Mesenchymal stem cell (in vitro differentiated cells and primary cell): ENCODE results near the gene H2AZ2.

Source experiments
- DNase-seq: peaks from one replicate; pipeline ENCODE4 v3.0.0-alpha.2; 2013
- H2AFZ ChIP-seq: one replicate; pipeline ENCODE4 v1.6.1; 2013; ENCODE audit warnings: low read depth, mild to moderate bottlenecking, control low read depth, inconsistent platforms, low read length, moderate library complexity
- H2AK5ac ChIP-seq: 2 replicates; pipeline ENCODE4 v1.6.1; 2013; ENCODE audit warnings: low read length, moderate library complexity, mild to moderate bottlenecking, inconsistent platforms; ENCODE audit not compliant: severe bottlenecking
- H2BK120ac ChIP-seq: one replicate; pipeline ENCODE4 v1.6.1; 2013; ENCODE audit warnings: low read depth, mild to moderate bottlenecking, inconsistent platforms, low read length, moderate library complexity
- H2BK12ac ChIP-seq, 2 experiments: one replicate each; pipeline ENCODE4 v1.6.1; 2013; ENCODE audit warnings: inconsistent platforms in 2 of 2, low read length in 2 of 2, mild to moderate bottlenecking in 2 of 2, moderate library complexity in 2 of 2, control low read depth in 1 of 2
- H2BK15ac ChIP-seq: one replicate; pipeline ENCODE4 v1.6.1; 2013; ENCODE audit warnings: mild to moderate bottlenecking, low read depth, inconsistent platforms; ENCODE audit not compliant: poor library complexity, severe bottlenecking
- H2BK5ac ChIP-seq: 2 replicates; pipeline ENCODE4 v1.6.1; 2013; ENCODE audit warnings: low read depth, mild to moderate bottlenecking, low read length, control low read depth, inconsistent platforms; ENCODE audit not compliant: poor library complexity, severe bottlenecking
- H3K14ac ChIP-seq, 2 experiments: one replicate each; pipeline ENCODE4 v1.6.1; 2013; ENCODE audit warnings: inconsistent platforms in 2 of 2, low read length in 2 of 2, control low read depth in 1 of 2, mild to moderate bottlenecking in 1 of 2, moderate library complexity in 1 of 2
- H3K18ac ChIP-seq, 2 experiments: one replicate each; pipeline ENCODE4 v1.6.1; 2013; ENCODE audit warnings: inconsistent platforms in 2 of 2, low read length in 2 of 2, control low read depth in 1 of 2, low read depth in 1 of 2, mild to moderate bottlenecking in 1 of 2
- H3K23ac ChIP-seq, 2 experiments: one replicate each; pipeline ENCODE4 v1.6.1; 2013; ENCODE audit warnings: inconsistent platforms in 2 of 2, low read length in 2 of 2, mild to moderate bottlenecking in 2 of 2, moderate library complexity in 2 of 2, control low read depth in 1 of 2
- H3K27ac ChIP-seq: 2 replicates; pipeline ENCODE4 v1.5.1; 2013; ENCODE audit warnings: mild to moderate bottlenecking, moderate library complexity, low read length, control low read depth, inconsistent platforms; ENCODE audit not compliant: poor library complexity, severe bottlenecking
- H3K27me3 ChIP-seq, 2 experiments: 2 replicates each; pipeline versions ENCODE4 v1.6.1 to v1.7.0; 2013; ENCODE audit warnings: low read length in 2 of 2, mild to moderate bottlenecking in 2 of 2, moderate library complexity in 2 of 2, control low read depth in 1 of 2, inconsistent platforms in 1 of 2; ENCODE audit not compliant: control insufficient read depth in 1 of 2, insufficient read depth in 1 of 2
- H3K36me3 ChIP-seq, 2 experiments: 2 replicates each; pipeline versions ENCODE4 v1.6.1 to v1.7.0; 2013; ENCODE audit warnings: low read length in 2 of 2, control low read depth in 1 of 2, inconsistent platforms in 1 of 2, low read depth in 1 of 2, mild to moderate bottlenecking in 1 of 2; ENCODE audit not compliant: insufficient read depth in 2 of 2, control insufficient read depth in 1 of 2
- H3K4ac ChIP-seq, 2 experiments: one replicate each; pipeline ENCODE4 v1.6.1; 2013; ENCODE audit warnings: inconsistent platforms in 2 of 2, low read length in 2 of 2, mild to moderate bottlenecking in 2 of 2, moderate library complexity in 2 of 2, control low read depth in 1 of 2, low read depth in 1 of 2
- H3K4me1 ChIP-seq: 2 replicates; pipeline ENCODE4 v1.6.1; 2013; ENCODE audit warnings: low read depth, low read length, control low read depth; ENCODE audit not compliant: control insufficient read depth, insufficient read depth
- H3K4me2 ChIP-seq: 2 replicates; pipeline ENCODE4 v1.6.1; 2013; ENCODE audit warnings: low read length, mild to moderate bottlenecking, inconsistent platforms; ENCODE audit not compliant: poor library complexity, severe bottlenecking
- H3K4me3 ChIP-seq, 2 experiments: 2 replicates each; pipeline versions ENCODE4 v1.5.1 to v1.7.0; 2013; ENCODE audit warnings: low read length in 2 of 2, mild to moderate bottlenecking in 2 of 2, control low read depth in 1 of 2, low read depth in 1 of 2; ENCODE audit not compliant: insufficient read depth in 1 of 2
- H3K79me1 ChIP-seq: replicated peaks from 2 replicates; pipeline ENCODE4 v1.6.1; 2013; ENCODE audit warnings: mild to moderate bottlenecking, control low read depth, low read length, inconsistent platforms; ENCODE audit not compliant: poor library complexity, severe bottlenecking
- H3K9ac ChIP-seq: 2 replicates; pipeline ENCODE4 v1.7.0; 2013; ENCODE audit warnings: mild to moderate bottlenecking, low read length, moderate library complexity
- H3K9me3 ChIP-seq: 2 replicates; pipeline ENCODE4 v1.7.0; 2013; ENCODE audit warnings: mild to moderate bottlenecking, low read length; ENCODE audit not compliant: control insufficient read depth
- H4K8ac ChIP-seq: one replicate; pipeline ENCODE4 v1.6.1; 2013; ENCODE audit warnings: inconsistent platforms, mild to moderate bottlenecking, low read length, moderate library complexity
- H4K91ac ChIP-seq: one replicate; pipeline ENCODE4 v1.6.1; 2013; ENCODE audit warnings: mild to moderate bottlenecking, low read length, inconsistent platforms
- WGBS: methylation state at CpG from one replicate; pipeline ENCODE4 v1.1.7; 2013; ENCODE audit warnings: mixed read lengths; 5-methylcytosine and 5-hydroxymethylcytosine counted together

Gene H2AZ2

GRCh38 chr7:44791278-44792219 lies 56.3 kb downstream of the H2AZ2 start:
- H3K9me3 ChIP-seq, result no peaks in the 10 kb centered on the region
- WGBS, result 86% methylated on average over 7 of the region's 8 CpGs
- H3K18ac ChIP-seq, result peak overlapping the region in 1 of 2 experiments; percentile 29
- no peak overlapping the region for H2BK5ac ChIP-seq
- H4K8ac ChIP-seq, result no peak overlapping the region
- peaks cover 4% of the 10 kb centered on the region for H3K4me1 ChIP-seq
- peak; percentile 62 for DNase-seq
- peak overlapping the region in 1 of 2 experiments; percentile 87 for H2BK12ac ChIP-seq
- no peaks in the 10 kb centered on the region for H3K36me3 ChIP-seq
- H2AFZ ChIP-seq, result no peak overlapping the region
- H2AK5ac ChIP-seq, result peak overlapping the region; percentile 76
- no peak overlapping the region for H2BK120ac ChIP-seq
- no peak overlapping the region for H3K4ac ChIP-seq
- H3K79me1 ChIP-seq, result peaks cover 3% of the 10 kb centered on the region
- no peak overlapping the region for H3K23ac ChIP-seq
- H3K27ac ChIP-seq, result peak overlapping the region; percentile 11
- H3K4me2 ChIP-seq, result no peak overlapping the region
- H4K91ac ChIP-seq, result no peak overlapping the region
- no peak overlapping the region for H3K4me3 ChIP-seq
- H3K27me3 ChIP-seq, result no peaks in the 10 kb centered on the region
- no peak overlapping the region for H3K9ac ChIP-seq
- no peak overlapping the region for H2BK15ac ChIP-seq
- H3K14ac ChIP-seq, result no peak overlapping the region

- no peak for DNase-seq
- Histone ChIP-seq H2AFZ (no peak overlapping the region), H2BK5ac (no peak overlapping the region), H3K4ac (no peak overlapping the region), H3K79me1 (no peaks in the 10 kb centered on the region), H3K4me3 (no peak overlapping the region), H4K8ac (no peak overlapping the region), H3K4me1 (peaks cover 2% of the 10 kb centered on the region), H3K4me2 (no peak overlapping the region), H2AK5ac (no peak overlapping the region), H2BK15ac (no peak overlapping the region), H2BK120ac (no peak overlapping the region), H3K23ac (no peak overlapping the region), H3K9ac (no peak overlapping the region), H2BK12ac (no peak overlapping the region), H3K9me3 (no peaks in the 10 kb centered on the region), H3K27me3 (no peaks in the 10 kb centered on the region), H4K91ac (no peak overlapping the region), H3K36me3 (no peaks in the 10 kb centered on the region), H3K18ac (no peak overlapping the region), H3K27ac (no peak overlapping the region), H3K14ac (no peak overlapping the region)
- WGBS, result 84% methylated on average over 2 of the region's 5 CpGs
Measured at GRCh38 chr7:44789990-44790389, 57.9 kb downstream of the H2AZ2 start.

GRCh38 chr7:44787762-44788161 lies 60.1 kb downstream of the H2AZ2 start:
- H2BK5ac ChIP-seq, result no peak overlapping the region
- WGBS, result 90% methylated on average over 3 of the region's 3 CpGs

GRCh38 chr7:44787041-44787440 lies 60.8 kb downstream of the H2AZ2 start:
- no peak overlapping the region for H3K14ac ChIP-seq
- H3K79me1 ChIP-seq, result no peaks in the 10 kb centered on the region
- DNase-seq, result no peak
- H2BK12ac ChIP-seq, result no peak overlapping the region
- no peak overlapping the region for H3K4me3 ChIP-seq
- H2AFZ ChIP-seq, result no peak overlapping the region
- WGBS, result 94% methylated on average over 4 of the region's 4 CpGs
- H3K4me2 ChIP-seq, result no peak overlapping the region
- H3K27me3 ChIP-seq, result no peaks in the 10 kb centered on the region
- H2BK5ac ChIP-seq, result no peak overlapping the region
- H2BK120ac ChIP-seq, result no peak overlapping the region
- no peaks in the 10 kb centered on the region for H3K36me3 ChIP-seq
- no peak overlapping the region for H3K4ac ChIP-seq
- peaks cover 2% of the 10 kb centered on the region for H3K4me1 ChIP-seq
- H3K9ac ChIP-seq, result no peak overlapping the region
- H4K8ac ChIP-seq, result no peak overlapping the region
- H2AK5ac ChIP-seq, result no peak overlapping the region
- H3K18ac ChIP-seq, result no peak overlapping the region
- no peak overlapping the region for H3K27ac ChIP-seq
- peaks cover 8% of the 10 kb centered on the region for H3K9me3 ChIP-seq
- no peak overlapping the region for H3K23ac ChIP-seq
- no peak overlapping the region for H2BK15ac ChIP-seq
- no peak overlapping the region for H4K91ac ChIP-seq

More at GRCh38 chr7:44787762-44788161, 60.1 kb downstream of the H2AZ2 start:
- Histone ChIP-seq H4K91ac (no peak overlapping the region), H3K9ac (no peak overlapping the region), H2BK15ac (no peak overlapping the region), H3K18ac (no peak overlapping the region), H3K27ac (no peak overlapping the region), H3K9me3 (peaks cover 8% of the 10 kb centered on the region), H3K14ac (no peak overlapping the region), H3K27me3 (no peaks in the 10 kb centered on the region), H2BK12ac (no peak overlapping the region), H3K23ac (no peak overlapping the region), H4K8ac (no peak overlapping the region), H3K4ac (no peak overlapping the region), H3K36me3 (no peaks in the 10 kb centered on the region), H3K4me1 (peaks cover 2% of the 10 kb centered on the region), H3K79me1 (no peaks in the 10 kb centered on the region), H2AK5ac (no peak overlapping the region), H2AFZ (no peak overlapping the region), H3K4me3 (no peak overlapping the region), H3K4me2 (no peak overlapping the region), H2BK120ac (no peak overlapping the region)
- no peak for DNase-seq
